HG03039 (cell line): ENCODE measurements around the gene MAPRE3.

Experiments
- ATAC-seq: cut with Tn5 transposase; IDR thresholded peaks from one replicate; pipeline ENCODE4 v1.9.1; 2021; ENCODE audit warnings: mild to moderate bottlenecking, moderate library complexity; ENCODE audit not compliant: unreplicated experiment

Gene MAPRE3

GRCh38 chr2:26982102-26982742, 11.8 kb downstream of the MAPRE3 start:
- ATAC-seq = no peak

- ATAC-seq = no peak
Measured at GRCh38 chr2:26983746-26984145, 13.3 kb downstream of the MAPRE3 start.

DNA sequence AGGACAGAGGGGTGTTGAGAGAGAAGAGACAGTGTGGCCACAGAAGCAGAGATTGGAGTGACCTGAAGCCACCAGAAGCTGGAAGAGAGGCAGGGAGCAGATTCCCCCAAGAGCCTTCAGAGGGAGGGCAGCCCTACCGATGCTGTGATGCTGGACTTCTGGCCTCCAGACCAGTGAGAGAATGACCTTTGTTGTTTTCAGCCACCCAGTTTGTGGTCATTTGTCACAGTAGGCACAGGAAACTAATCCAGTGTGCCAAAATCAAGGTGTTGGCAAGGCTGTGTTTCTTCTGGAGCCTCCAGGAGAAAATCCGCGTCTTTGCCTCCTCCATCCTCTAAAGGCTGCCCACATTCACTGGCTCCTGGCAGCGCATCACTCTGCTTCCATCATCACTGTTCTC, 15.4 kb downstream of the MAPRE3 start:
- no peak for ATAC-seq

DNA sequence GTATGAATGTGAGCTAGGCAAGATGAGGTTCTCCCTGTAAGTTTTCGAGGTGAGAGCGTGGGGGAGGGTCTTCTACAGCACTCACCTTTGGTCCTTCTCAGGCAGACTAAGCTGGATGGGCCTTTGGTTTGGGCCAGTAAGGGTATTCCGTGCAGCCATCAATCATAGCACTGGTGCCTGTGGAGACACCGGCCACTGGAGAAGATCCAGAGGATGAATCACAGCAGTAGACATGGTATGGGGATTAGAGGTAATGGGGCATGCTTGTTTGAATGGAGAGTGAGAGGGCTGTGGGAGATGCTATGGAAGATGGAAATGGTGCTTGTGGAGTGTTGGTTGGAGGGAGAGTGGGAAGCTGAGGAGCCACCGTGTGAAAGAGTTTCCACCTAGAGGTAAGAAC, 16.1 kb downstream of the MAPRE3 start:
- no peak for ATAC-seq

- no peak for ATAC-seq
Measured at GRCh38 chr2:26988058-26988860, 17.8 kb downstream of the MAPRE3 start.

- no peak for ATAC-seq
Measured at GRCh38 chr2:26989156-26989555, 18.7 kb downstream of the MAPRE3 start.

- no peak for ATAC-seq
Measured at GRCh38 chr2:26991717-26992116, 21.3 kb downstream of the MAPRE3 start.

DNA sequence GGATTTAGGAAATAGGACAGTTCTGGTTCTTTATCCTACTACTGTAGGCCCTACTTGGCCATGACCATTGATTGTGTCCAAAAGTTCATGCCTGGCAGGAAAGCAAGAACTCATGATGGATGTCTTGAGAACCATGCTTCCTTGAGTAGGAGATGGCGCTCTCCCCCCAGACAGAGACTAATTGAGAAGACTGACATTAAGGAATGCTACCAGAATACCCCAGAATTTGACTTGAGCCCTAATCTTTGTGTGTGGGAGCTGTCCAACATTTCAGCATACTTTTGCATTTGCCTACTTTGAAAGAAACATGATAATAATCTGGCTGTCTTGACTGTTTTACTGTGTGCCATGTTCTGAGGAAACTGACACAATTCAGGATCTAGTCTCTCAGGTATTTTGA, 23.3 kb downstream of the MAPRE3 start:
- no peak for ATAC-seq

DNA sequence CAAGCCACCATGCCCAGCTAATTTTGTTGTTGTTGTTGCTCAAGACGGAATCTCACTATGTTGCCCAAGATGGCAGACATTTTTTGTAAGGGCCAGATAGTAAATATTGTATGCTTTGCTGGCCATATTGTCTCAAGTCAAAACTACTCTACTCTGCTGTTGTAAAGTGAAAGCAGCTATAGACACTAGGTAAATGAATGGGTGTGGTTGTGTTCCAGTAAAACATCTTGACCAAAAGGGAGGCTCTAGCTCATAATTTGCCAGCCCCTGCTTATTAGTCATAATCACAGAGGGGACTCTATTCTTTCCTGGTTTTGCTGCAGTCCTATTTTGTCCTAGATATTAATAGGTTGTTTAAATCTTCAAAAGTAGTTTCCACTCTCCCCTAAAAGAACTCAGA, 24.5 kb downstream of the MAPRE3 start:
- ATAC-seq = no peak

DNA sequence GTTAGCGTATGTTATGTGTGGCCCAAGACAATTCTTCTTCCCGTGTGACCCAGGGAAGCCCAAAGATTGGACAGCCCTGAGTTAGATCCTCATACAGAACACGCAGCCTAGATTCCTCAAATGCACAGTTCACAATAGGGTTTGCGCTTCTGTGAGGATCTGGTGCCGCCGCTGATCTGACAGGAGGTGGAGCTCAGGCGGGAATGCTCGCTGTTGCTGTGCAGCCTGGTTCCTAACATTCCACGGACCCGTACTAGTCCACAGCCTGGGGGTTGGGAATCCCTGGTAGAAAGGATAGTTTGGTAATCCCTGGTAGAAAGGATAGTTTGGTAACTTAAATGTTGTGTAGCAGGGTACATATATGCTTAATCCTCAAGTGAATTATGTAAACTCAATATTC, 27.0 kb downstream of the MAPRE3 start:
- no peak for ATAC-seq

GRCh38 chr2:26998323-26998722, 27.9 kb downstream of the MAPRE3 start:
- ATAC-seq = no peak

GRCh38 chr2:27000228-27000627, 29.8 kb downstream of the MAPRE3 start:
- no peak for ATAC-seq

GRCh38 chr2:27000995-27001394, 30.6 kb downstream of the MAPRE3 start:
- no peak for ATAC-seq

- ATAC-seq = no peak
Measured at GRCh38 chr2:27001950-27002349, 31.5 kb downstream of the MAPRE3 start.

DNA sequence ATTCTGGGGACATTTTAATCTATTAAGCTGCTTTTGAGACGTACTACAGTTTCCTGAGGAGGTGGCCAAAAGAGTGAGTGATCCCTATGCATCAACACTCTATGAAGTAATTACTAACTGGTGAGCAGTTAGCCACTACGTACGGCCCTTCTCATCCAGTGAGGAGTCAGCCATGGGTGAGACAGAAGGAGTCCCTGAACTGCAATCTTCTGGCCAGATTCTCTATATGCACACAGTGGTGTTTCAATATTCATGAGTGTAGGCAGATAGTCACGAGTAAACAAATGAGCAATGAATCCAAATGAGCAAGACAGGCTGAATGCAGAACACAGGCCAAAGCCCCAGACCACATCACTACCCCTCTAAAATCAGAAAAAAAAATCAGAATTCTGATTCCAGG, 32.6 kb downstream of the MAPRE3 start:
- no peak for ATAC-seq

DNA sequence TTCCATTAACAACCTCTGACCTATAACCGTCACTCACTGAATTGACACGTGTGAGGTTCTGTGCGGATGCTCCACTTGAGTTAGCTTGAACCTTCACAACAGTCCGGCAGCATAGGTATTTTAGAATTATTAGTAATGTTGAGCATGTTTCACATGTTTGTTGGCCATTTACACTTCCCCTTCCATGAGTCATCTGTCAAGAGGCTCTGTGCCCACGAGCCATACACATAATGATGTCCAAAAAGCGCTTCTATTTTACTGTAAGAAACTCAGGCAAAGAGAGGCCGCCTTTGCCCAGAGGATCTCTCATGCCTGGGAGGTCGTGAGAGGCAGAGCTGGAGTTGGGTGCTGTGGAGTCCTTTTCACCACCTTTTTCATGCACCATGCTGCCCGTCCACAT, 33.4 kb downstream of the MAPRE3 start:
- no peak for ATAC-seq

DNA sequence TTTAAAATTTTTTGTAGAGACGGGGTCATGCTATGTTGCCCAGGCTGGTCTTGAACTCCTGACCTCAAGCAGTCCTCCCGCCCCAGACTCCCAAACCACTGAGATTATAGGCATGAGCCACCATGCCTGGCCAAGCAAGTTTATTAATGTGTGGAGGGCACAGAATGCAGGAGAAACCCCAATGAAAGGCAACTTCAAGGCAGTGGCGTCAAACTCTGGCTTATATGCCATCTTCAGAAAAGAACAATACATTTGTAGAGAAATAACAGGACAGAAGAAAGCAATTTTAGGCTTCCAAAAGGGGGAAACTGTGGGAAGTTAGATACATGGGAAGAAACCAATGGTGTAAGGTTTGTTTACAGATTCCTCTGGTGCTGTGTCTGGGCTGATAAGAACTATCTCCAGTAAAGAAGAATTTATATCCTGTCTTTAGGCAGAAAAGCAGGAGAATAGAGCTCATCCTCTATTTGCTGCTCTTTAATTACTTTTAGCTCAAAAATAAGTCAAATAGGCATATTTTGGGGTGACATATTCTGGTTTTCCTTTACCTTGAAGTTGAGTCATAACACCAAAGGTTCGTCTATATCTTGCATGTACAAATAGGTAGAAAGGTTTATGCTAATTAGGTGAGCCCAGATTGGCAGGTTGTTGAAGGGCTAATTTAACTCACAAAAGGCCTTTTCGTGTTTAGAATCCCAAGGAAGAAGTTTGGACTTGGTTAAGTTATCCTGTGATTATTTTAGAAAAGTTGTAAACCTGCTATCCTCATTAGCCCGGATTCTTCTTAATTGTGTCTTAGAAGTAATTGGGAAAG, 36.4 kb downstream of the MAPRE3 start:
- no peak for ATAC-seq

- ATAC-seq = no peak
Measured at GRCh38 chr2:27007416-27008374, 37.3 kb downstream of the MAPRE3 start.

DNA sequence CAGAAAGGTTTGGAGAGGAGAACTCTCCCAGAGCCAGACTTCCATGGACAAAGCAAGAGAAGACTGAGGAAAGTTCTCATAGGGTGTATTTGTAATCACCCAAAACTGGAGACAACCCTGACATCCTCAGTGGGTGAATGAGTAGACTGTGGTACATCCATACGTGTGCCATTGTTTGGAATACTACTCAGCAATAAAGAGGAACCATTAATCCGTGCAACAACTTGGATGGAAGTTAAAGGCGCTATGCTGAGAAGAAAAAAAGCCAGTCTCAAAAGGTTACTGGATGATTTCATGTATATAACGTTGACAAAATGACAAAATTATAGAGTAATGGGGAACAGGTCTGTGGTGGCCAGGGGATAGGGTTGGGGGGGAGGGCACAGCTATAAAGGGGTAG, 38.2 kb downstream of the MAPRE3 start:
- no peak for ATAC-seq

GRCh38 chr2:27009083-27009482, 38.6 kb downstream of the MAPRE3 start:
- ATAC-seq = no peak

DNA sequence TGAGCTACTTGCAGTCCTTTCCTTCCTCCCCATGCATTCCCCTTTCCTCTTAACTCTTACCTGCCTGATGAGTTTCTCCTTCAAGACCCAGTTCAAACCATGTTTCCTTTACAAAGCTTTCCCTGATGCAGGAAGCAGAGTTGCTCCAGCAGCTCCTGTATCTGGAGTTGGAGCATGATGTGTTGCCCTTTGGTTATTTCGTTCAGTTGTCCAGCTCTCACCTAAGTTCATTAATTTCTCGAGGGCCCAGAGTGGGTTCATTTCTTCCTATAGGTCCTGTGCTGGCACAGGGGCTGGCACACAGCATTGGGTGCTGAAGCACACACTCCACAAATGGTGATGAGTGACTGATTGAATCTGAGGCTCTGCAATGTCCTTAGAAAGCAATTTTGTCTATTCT, 39.3 kb downstream of the MAPRE3 start:
- no peak for ATAC-seq
